Epithelial cell of esophagus (primary cell): ENCODE data around the gene ELP2.

Experiments used
- DNase-seq: peaks from one replicate; pipeline ENCODE4 v3.0.0; 2010; ENCODE audit warnings: low read depth
- H3K4me3 ChIP-seq: 2 replicates; pipeline ENCODE4 v1.5.1; 2011; ENCODE audit warnings: mild to moderate bottlenecking, low read length, control low read depth
- CTCF ChIP-seq: IDR thresholded peaks from 2 replicates; pipeline ENCODE4 v1.5.1; 2011; ENCODE audit warnings: low read depth, mild to moderate bottlenecking, low read length, control low read depth, inconsistent platforms; ENCODE audit not compliant: insufficient read depth; ENCODE audit errors: missing control alignments

Gene ELP2

GRCh38 chr18:36181898-36182506 is 52.3 kb downstream of the ELP2 start:
- DNase-seq: no peak
- H3K4me3 ChIP-seq: no peak overlapping the region
- TF ChIP-seq CTCF: no peak

- no peak for DNase-seq
- no peak for TF ChIP-seq CTCF
- H3K4me3 ChIP-seq: no peak overlapping the region
Observed at GRCh38 chr18:36183033-36183432, 53.3 kb downstream of the ELP2 start.

- TF ChIP-seq CTCF: no peak
- DNase-seq: no peak
- no peak overlapping the region for H3K4me3 ChIP-seq
Observed at GRCh38 chr18:36183987-36184386, 54.3 kb downstream of the ELP2 start.

GRCh38 chr18:36185157-36185556 is 55.5 kb downstream of the ELP2 start:
- H3K4me3 ChIP-seq: no peak overlapping the region
- no peak for TF ChIP-seq CTCF
- DNase-seq: no peak

GRCh38 chr18:36185901-36186460 is 56.3 kb downstream of the ELP2 start:
- H3K4me3 ChIP-seq: no peak overlapping the region
- DNase-seq: no peak
- TF ChIP-seq CTCF: no peak

GRCh38 chr18:36186461-36187192 is 56.9 kb downstream of the ELP2 start:
- TF ChIP-seq CTCF: no peak
- peak overlapping the region; percentile 76 for H3K4me3 ChIP-seq
- peak; percentile 24 for DNase-seq
